ENCODE data around the gene TCEANC2. TPM values are rescaled to one million over a fixed set of nuclear protein-coding genes. Genes with fewer than 3 reads are reported as not detected.
"Not testable (repeated sequence)": the region's sequence is repeated elsewhere in the genome, so short reads cannot be mapped to it uniquely, and the experiment has no call there.

TCEANC2 gene
- 10 to 100 TPM; 14.7 to 15.2 TPM for total RNA-seq

DNA sequence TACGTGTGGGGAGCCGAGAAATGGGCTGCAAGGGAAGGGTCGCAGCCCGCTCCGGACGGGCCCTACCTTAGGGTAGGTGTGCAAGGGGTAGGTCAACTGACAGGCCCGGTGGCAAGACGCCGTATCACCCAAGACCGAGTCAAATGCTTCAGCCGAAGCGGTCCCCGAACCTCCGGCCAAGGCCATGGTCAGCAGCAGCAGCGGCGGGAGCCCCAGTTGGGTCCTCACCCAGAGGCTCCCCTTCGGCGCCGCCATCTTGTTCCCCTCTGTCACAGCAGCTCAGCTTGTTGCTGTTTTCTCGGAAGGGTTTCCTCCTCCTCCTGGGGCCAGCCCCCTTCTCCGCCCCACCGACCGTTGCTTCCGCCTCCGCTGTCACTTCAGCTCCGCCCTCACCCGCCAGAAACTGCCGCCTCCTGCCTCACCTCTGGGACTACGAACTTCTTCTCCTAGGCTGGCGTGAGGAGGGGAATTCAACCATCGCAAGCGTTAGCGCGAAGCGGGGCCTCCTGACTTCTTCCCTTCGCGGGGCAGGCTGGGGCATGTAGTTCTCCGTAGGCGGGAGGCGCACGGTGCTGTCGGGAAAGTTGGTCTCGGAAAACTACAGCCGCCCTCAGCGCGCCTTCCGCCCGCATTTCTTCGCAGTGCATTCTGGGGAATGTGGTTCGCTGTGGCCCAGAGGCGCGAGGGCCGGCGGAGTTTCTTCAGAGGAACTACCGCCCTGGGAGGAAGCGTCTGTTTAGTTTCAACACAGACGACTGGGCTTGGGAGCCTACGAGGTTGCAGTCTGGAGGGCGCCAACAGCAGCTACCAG is at the start of gene TCEANC2, which contains the start of gene TMEM59:
TSS of gene TCEANC2 (plus strand) at position 675 of the 811 bp plus-strand sequence. CDS start 815 bp downstream, outside the sequence.
TSS of gene TMEM59 (minus strand) at position 271 of the 811 bp plus-strand sequence. CDS start at position 255, 16 bp downstream.
- ATAC-seq (replicated peaks) = peak; percentile 95
- Mint-ChIP-seq H3K9me3 (no peaks in the 10 kb centered on the region), H3K4me3 (no peak within 1 kb of the TSS), H3K4me1 (peaks cover 24% of the 10 kb centered on the region), H3K27me3 (no peaks in the 10 kb centered on the region), H3K27ac (no peak within 1 kb of the TSS), H3K36me3 (ENCODE audit: low read depth) (peaks cover 27% of the 10 kb centered on the region)

DNA sequence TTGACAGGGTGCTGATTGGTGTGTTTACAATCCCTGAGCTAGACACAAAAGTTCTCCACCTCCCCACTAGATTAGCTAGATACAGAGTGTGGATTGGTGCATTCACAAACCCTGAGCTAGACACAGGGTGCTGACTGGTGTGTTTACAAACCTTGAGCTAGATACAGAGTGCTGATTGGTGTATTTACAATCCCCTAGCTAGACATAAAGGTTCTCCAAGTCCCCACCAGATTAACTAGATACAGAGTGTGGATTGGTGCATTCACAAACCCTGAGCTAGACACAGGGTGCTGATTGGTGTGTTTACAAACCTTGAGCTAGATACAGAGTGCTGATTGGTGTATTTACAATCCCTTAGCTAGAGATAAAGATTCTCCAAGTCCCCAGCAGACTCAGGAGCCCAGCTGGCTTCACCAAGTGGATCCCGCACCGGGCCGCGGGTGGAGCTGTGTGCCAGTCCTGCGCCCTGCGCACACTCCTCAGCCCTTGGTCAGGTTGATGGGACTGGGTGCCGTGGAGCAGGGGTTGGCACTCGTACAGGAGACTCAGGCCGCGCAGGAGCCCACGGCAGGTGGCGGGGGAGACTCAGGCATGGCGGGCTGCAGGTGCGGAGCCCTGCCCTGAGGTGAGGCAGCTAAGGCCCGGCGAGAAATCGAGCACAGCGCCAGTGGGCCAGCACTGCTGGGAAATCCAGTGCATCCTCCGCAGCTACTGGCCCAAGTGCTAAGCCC is 49.5 kb upstream of the TCEANC2 start:
- not testable (repeated sequence) for H3K36me3 Mint-ChIP-seq (ENCODE audit: low read depth); H3K27ac Mint-ChIP-seq; ATAC-seq (replicated peaks); H3K27me3 Mint-ChIP-seq; H3K9me3 Mint-ChIP-seq; H3K4me1 Mint-ChIP-seq; H3K4me3 Mint-ChIP-seq

DNA sequence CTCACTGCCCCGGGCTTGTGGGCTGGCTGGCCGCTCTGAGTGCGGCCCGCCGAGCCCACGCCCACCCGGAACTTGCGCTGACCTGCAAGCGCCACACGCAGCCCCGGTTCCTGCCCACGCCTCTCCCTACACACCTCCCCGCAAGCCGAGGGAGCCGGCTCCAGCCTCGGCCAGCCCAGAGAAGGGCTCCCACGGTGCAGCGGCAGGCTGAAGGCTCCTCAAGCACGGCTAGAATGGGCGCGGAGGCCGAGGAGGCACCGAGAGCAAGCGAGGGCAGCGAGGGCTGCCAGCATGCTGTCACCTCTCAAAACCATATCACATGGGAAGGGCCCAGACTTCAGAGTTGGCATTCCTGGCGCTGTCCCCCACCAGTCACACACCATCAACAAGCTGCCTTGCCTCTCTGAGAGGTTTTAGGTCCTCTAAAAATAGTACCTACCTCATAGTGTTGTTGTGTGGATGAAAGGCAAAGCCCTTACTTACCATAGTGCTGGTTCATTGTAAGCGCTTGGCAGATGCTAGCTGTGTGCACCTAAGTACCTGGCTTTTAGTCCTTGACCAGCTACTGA is 48.8 kb upstream of the TCEANC2 start:
- no peaks in the 10 kb centered on the region for H3K4me1 Mint-ChIP-seq
- no peak overlapping the region for H3K4me3 Mint-ChIP-seq
- no peaks in the 10 kb centered on the region for H3K9me3 Mint-ChIP-seq
- H3K27me3 Mint-ChIP-seq = peaks cover 7% of the 10 kb centered on the region
- no peak overlapping the region for H3K27ac Mint-ChIP-seq
- no peak for ATAC-seq (replicated peaks)
- H3K36me3 Mint-ChIP-seq (ENCODE audit: low read depth) = no peaks in the 10 kb centered on the region

DNA sequence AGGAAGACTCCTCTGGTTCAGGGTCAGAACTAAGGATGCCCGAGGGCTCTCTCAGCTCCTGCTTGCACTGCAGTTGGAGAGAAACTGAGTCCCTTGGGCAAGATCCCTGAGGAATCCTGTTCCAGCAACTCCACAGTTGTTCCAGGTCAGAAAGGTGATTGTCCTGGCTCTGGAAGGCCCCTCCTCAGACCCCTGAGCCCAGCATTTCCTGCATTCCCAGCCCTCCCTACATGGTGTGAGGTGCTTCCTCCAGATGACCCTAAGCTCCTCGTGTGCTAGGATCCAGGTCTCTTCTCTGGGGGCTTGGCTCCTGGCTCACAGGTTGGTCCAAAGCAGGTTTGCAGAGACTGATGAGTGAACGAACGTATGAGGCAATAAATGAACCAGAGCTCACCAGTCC is 46.9 kb upstream of the TCEANC2 start:
- ATAC-seq (replicated peaks) = no peak
- no peaks in the 10 kb centered on the region for H3K36me3 Mint-ChIP-seq (ENCODE audit: low read depth)
- no peaks in the 10 kb centered on the region for H3K9me3 Mint-ChIP-seq
- H3K4me3 Mint-ChIP-seq = no peak overlapping the region
- H3K4me1 Mint-ChIP-seq = no peaks in the 10 kb centered on the region
- peaks cover 7% of the 10 kb centered on the region for H3K27me3 Mint-ChIP-seq
- no peak overlapping the region for H3K27ac Mint-ChIP-seq

DNA sequence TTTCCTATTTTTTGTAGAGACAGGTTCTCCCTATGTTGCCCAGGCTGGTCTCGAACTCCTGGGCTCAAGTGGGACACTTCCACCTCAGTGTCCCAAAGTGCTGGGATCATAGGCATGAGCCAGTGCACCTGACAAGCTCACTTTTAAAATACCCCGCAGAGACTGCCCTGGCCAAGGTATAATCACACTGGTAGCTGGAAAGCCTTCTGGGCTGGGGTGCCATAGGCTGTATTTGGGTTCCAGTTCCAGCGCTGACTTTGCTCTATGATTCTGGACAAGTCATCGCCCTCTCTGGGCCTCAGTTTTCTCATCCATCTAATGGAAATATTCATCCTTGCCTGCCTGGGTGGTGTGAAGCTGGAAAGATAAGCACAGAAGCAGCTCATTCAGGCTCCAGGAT is 45.8 kb upstream of the TCEANC2 start:
- ATAC-seq (replicated peaks) = no peak

DNA sequence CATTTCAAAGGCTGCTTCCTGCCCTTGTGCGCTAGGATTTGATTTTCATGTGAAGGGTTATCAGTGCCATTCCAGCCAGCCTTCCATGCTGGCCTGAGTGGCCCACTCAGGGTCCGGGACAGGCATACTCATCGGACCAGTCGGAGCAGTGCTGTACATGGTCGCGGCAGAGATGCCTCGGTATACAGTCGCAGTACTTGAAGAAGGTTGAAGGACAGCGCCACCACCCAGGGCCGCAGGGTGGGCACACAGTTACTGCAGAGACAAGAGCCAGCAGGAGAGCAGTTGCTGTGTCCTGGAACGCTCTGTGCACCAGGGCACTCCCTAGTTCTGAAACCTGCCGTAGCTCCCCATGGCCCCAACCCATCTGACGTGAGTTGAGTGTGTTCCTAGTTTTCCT is 44.5 kb upstream of the TCEANC2 start:
- H3K27ac Mint-ChIP-seq = no peak overlapping the region
- no peak overlapping the region for H3K4me3 Mint-ChIP-seq
- peaks cover 9% of the 10 kb centered on the region for H3K27me3 Mint-ChIP-seq
- ATAC-seq (replicated peaks) = no peak
- H3K4me1 Mint-ChIP-seq = no peaks in the 10 kb centered on the region
- no peaks in the 10 kb centered on the region for H3K9me3 Mint-ChIP-seq
- H3K36me3 Mint-ChIP-seq (ENCODE audit: low read depth) = no peaks in the 10 kb centered on the region

More for the DNA sequence above, 45.8 kb upstream of the TCEANC2 start:
- Mint-ChIP-seq H3K9me3 (no peaks in the 10 kb centered on the region), H3K27ac (no peak overlapping the region), H3K4me1 (no peaks in the 10 kb centered on the region), H3K4me3 (no peak overlapping the region), H3K36me3 (ENCODE audit: low read depth) (no peaks in the 10 kb centered on the region), H3K27me3 (peaks cover 5% of the 10 kb centered on the region)

DNA sequence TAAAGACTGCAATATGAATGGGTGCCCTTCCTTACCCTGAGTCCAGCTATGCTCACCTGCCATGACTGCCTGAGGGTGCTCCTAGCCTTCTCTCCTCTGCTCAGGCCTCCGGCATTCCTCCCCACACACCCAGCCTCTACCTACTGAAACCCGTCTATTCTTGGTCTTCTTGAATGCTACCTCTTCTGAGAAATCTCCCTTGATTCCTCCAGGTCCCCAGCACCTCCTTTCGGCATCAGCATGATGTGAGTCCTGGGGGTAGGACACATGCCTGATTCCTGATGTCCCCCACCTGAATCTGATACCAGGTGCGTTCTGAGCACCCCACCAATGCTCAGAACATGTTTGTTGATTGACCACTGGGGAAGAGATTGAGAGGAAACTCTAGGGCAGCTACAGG is 44.0 kb upstream of the TCEANC2 start:
- Mint-ChIP-seq H3K27me3 (peaks cover 9% of the 10 kb centered on the region), H3K36me3 (ENCODE audit: low read depth) (no peaks in the 10 kb centered on the region), H3K4me3 (no peak overlapping the region), H3K9me3 (no peaks in the 10 kb centered on the region), H3K27ac (no peak overlapping the region), H3K4me1 (no peaks in the 10 kb centered on the region)
- no peak for ATAC-seq (replicated peaks)

DNA sequence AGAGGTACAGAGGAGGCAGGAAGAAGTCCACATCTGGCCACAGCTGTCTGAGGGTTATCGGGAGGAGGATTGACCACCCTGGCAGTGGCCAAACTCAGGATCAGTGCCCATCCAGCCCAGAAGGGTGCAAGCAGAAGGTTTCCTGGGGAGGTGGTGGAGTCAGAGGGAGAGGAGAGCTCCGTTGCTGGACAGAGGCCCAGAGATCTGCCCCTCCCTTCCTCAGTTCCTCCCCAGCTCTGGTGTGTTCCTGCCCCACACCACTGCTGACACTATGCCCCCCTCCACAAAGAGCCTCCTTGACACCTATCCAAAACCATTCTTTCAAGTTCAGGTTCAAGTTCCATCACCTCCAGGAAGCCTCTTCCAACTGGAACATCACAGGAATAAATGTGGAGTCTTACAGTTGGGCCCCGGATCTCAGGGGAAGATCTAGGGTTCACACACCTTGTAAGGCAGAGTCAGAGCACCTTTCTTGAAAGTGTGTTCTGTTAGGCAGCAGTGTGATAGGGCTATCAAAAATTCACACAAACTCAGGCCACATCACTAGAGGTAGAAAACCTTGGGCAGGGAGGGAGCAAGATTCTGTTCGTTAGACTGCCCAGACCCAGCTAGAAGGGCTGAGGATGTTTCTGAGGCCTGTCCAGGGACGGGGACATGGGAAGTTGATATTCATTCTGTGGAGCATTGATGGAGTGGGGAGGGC is 42.8 kb upstream of the TCEANC2 start:
- peaks cover 7% of the 10 kb centered on the region for H3K27me3 Mint-ChIP-seq
- H3K4me1 Mint-ChIP-seq = no peaks in the 10 kb centered on the region
- ATAC-seq (replicated peaks) = no peak
- H3K36me3 Mint-ChIP-seq (ENCODE audit: low read depth) = no peaks in the 10 kb centered on the region
- H3K9me3 Mint-ChIP-seq = no peaks in the 10 kb centered on the region
- no peak overlapping the region for H3K4me3 Mint-ChIP-seq
- H3K27ac Mint-ChIP-seq = no peak overlapping the region

DNA sequence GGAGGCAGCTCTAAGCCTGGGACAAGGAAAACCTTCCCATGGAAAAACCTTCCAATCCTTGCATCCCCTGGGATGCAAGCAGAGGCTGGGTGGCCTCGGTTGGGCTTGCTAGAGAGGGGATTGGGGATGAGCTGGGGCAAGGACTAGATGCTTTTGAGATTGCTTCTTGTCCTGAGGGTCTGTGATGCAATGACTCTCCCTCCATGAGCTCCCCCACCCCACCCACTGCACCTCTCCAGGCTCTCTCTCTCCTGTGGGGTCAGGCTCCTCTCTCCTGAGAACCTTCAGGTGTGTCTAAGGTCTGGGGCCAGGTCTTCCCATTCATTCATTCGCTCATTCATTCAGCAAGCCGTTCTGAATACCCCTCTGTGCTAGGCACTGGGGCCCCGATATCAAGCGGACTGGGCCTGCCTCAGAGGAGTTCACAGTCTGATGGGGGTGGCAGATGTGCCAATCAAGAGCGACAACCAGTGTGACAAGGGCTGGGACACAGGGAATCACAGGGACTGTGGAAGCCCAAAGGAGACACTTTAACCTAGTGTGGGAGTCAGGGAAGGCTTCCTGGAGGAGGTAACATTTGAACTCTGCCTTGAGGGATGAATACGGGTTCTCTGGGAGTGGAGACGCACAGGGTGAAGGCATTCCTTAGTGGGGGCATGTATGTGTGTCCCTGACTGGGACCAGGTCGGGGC is 41.9 kb upstream of the TCEANC2 start:
- no peak overlapping the region for H3K27ac Mint-ChIP-seq
- no peaks in the 10 kb centered on the region for H3K9me3 Mint-ChIP-seq
- H3K4me3 Mint-ChIP-seq = no peak overlapping the region
- no peaks in the 10 kb centered on the region for H3K36me3 Mint-ChIP-seq (ENCODE audit: low read depth)
- H3K27me3 Mint-ChIP-seq = peaks cover 5% of the 10 kb centered on the region
- H3K4me1 Mint-ChIP-seq = no peaks in the 10 kb centered on the region
- no peak for ATAC-seq (replicated peaks)

DNA sequence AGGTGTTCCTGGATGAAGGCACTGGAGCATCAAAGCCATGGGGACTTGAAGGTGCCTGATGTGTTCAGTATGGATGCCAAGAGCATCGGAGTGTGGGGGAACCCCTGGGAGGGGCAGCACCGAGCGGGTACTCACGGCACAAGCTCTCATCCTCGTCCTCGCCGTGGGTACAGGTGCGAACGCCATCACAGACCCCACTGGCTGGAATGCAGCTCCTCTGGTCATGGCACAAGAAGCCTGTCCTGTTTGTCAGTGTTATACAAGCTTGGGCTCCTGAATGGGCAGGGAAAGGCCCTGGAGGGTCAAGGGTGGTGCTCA is 41.4 kb upstream of the TCEANC2 start:
- peaks cover 5% of the 10 kb centered on the region for H3K27me3 Mint-ChIP-seq
- H3K36me3 Mint-ChIP-seq (ENCODE audit: low read depth) = no peaks in the 10 kb centered on the region
- H3K4me3 Mint-ChIP-seq = no peak overlapping the region
- H3K27ac Mint-ChIP-seq = no peak overlapping the region
- no peak for ATAC-seq (replicated peaks)
- no peaks in the 10 kb centered on the region for H3K9me3 Mint-ChIP-seq
- H3K4me1 Mint-ChIP-seq = no peaks in the 10 kb centered on the region

DNA sequence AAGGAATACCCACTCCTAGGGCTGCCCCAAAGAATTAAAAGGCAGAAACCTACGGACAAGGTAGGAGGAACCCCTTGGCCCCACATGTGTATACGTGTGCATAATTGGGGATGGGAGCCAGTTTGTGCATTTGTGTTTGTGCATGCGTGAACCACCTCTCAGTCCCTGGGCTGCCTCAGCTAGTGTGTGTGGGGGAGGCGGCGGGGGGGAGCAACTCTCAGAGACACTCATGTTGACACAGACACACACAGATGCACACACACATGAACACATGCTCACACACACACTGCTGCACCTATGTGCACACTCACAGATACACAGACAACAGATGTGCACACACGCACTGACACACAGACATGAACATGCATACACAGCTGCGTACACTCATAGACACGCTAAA is 40.5 kb upstream of the TCEANC2 start:
- Mint-ChIP-seq H3K4me1 (no peaks in the 10 kb centered on the region), H3K27ac (no peak overlapping the region), H3K36me3 (ENCODE audit: low read depth) (no peaks in the 10 kb centered on the region), H3K27me3 (peaks cover 5% of the 10 kb centered on the region), H3K4me3 (no peak overlapping the region), H3K9me3 (no peaks in the 10 kb centered on the region)
- ATAC-seq (replicated peaks) = no peak

DNA sequence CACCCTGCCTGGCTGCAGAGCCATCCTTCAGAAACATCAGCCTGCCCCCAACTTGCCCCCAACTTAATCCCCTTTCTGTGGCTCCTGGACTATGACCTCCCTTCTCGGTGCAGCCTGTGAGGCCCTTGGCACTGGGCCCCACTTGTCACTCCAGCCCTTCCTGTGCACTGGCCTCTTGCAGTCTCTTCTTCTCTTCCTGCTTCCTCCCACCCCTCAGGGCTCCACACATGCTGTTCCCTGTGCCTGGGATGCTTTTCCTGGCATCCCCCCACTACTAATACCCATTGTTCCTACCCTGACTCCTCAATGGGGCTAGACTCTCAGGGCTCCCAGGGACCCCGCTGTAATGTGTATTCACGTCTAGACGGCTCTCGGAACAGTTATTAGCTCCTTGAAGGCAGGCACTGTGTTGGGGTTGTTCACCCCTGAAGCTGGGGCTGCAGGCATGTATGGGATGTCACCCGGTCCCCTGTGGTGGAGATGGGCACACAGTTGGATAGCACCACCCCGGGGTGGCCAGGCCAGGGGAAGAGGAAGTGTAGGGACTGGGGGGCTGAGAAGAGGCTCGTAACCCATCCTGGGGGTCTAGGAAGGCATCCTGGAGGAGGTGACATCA is 39.9 kb upstream of the TCEANC2 start:
- no peak for ATAC-seq (replicated peaks)
- Mint-ChIP-seq H3K27me3 (peaks cover 5% of the 10 kb centered on the region), H3K4me1 (no peaks in the 10 kb centered on the region), H3K9me3 (no peaks in the 10 kb centered on the region), H3K27ac (no peak overlapping the region), H3K4me3 (no peak overlapping the region), H3K36me3 (ENCODE audit: low read depth) (no peaks in the 10 kb centered on the region)

DNA sequence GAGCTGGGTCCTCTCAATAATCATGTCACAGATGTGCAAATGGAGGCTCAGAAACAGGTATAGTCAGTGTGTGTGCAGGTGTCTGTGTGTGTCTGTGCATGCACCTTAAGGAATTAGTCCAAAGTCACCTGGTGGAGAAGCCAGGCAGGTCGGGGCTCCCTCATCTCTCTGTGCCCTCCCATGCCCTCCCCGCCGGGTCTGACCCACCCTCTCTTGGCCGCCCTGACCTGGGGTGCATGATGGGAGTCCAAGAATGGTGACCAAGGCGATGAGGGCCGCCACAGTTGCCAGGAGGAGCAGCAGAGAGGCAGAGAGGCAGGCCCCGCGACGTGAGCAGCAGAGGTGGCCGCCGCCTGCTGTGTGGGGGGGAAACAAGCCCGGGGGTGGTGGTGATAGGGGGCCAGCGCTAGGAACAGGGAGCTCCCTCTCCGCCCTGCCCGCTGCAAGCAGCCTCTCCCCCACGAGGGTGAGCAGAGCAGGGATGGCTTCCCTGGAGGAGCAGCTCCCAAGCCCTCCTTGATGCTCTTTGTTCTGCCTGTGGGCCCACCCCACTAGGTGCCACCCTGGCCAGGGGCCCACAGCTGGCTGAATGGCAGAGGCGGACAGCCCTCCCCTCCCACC is 39.3 kb upstream of the TCEANC2 start:
- H3K27me3 Mint-ChIP-seq = peaks cover 5% of the 10 kb centered on the region
- H3K36me3 Mint-ChIP-seq (ENCODE audit: low read depth) = no peaks in the 10 kb centered on the region
- H3K27ac Mint-ChIP-seq = no peak overlapping the region
- H3K4me3 Mint-ChIP-seq = no peak overlapping the region
- no peaks in the 10 kb centered on the region for H3K9me3 Mint-ChIP-seq
- ATAC-seq (replicated peaks) = no peak
- no peaks in the 10 kb centered on the region for H3K4me1 Mint-ChIP-seq
